Stimulated activated CD8-positive, alpha-beta memory T cell treated with anti-CD3 and anti-CD28 coated beads, Interleukin-4, amount 100 ng/mL, for 4 hours (primary cell): ENCODE results near the gene FBXO46.

Source experiments
- DNase-seq, 2 donors: peaks; one replicate each; pipeline ENCODE4 v3.0.0-alpha.2; 2020; ENCODE audit warnings: low read depth in 2 of 2, low spot score in 1 of 2

The FBXO46 gene

GRCh38 chr19:45730368-45731288 is at the start of gene FBXO46:
Gene FBXO46 (minus strand): TSS chr19:45730896. CDS start chr19:45713495, 17,401 bp downstream.
- DNase-seq, result peak; percentile 84 to 85

- no peak for DNase-seq
Observed at GRCh38 chr19:45780146-45780447, 49.4 kb upstream of the FBXO46 start.

GRCh38 chr19:45779231-45780145 is 48.8 kb upstream of the FBXO46 start:
- DNase-seq, result peak; percentile 50 to 60

GRCh38 chr19:45778010-45778661 is 47.4 kb upstream of the FBXO46 start:
- no peak for DNase-seq

GRCh38 chr19:45777395-45777961 is 46.8 kb upstream of the FBXO46 start:
- DNase-seq, result no peak

- no peak for DNase-seq
Observed at GRCh38 chr19:45774765-45775164, 44.1 kb upstream of the FBXO46 start.

- no peak for DNase-seq
Observed at GRCh38 chr19:45773384-45773783, 42.7 kb upstream of the FBXO46 start.

GRCh38 chr19:45772912-45773311 is 42.2 kb upstream of the FBXO46 start:
- no peak for DNase-seq

- no peak for DNase-seq
Observed at GRCh38 chr19:45772130-45772840, 41.6 kb upstream of the FBXO46 start.

- no peak for DNase-seq
Observed at GRCh38 chr19:45771311-45771933, 40.7 kb upstream of the FBXO46 start.

GRCh38 chr19:45770192-45771101 is 39.8 kb upstream of the FBXO46 start:
- DNase-seq, result peak; percentile 72 to 77

- no peak for DNase-seq
Observed at GRCh38 chr19:45769821-45770191, 39.1 kb upstream of the FBXO46 start.

GRCh38 chr19:45768984-45769782 is 38.5 kb upstream of the FBXO46 start, which contains the start of gene SIX5:
Gene SIX5 (minus strand): TSS chr19:45769252. CDS start chr19:45768844, 408 bp downstream.
- peak; percentile 77 to 86 for DNase-seq

GRCh38 chr19:45768655-45768983 is 37.9 kb upstream of the FBXO46 start:
- no peak for DNase-seq

- no peak for DNase-seq
Observed at GRCh38 chr19:45767881-45768654, 37.4 kb upstream of the FBXO46 start.

GRCh38 chr19:45767410-45767880 is 36.7 kb upstream of the FBXO46 start:
- DNase-seq, result no peak

GRCh38 chr19:45766869-45767346 is 36.2 kb upstream of the FBXO46 start:
- no peak for DNase-seq
